Skeletal muscle tissue (tissue), 4 donors: Measurements from ENCODE around the gene ZSWIM5. TPM values are rescaled to one million over a fixed set of nuclear protein-coding genes. Genes with fewer than 3 reads are reported as not detected.

Experiments used
- H3K27ac ChIP-seq: one replicate; pipeline ENCODE4 v1.7.0; 2013; ENCODE audit warnings: mild to moderate bottlenecking, low read depth, low read length, inconsistent platforms
- H3K27me3 ChIP-seq, 3 donors: one replicate each; pipeline ENCODE4 v1.7.0; 2013; ENCODE audit warnings: low read length in 3 of 3; ENCODE audit not compliant: control insufficient read depth in 3 of 3, insufficient read depth in 3 of 3
- H3K36me3 ChIP-seq, 3 donors: one replicate each; pipeline ENCODE4 v1.7.0; 2013; ENCODE audit warnings: low read length in 3 of 3; ENCODE audit not compliant: control insufficient read depth in 3 of 3, insufficient read depth in 3 of 3
- H3K4me1 ChIP-seq, 3 donors: one replicate each; pipeline ENCODE4 v1.7.0; 2013; ENCODE audit warnings: low read length in 3 of 3, mild to moderate bottlenecking in 3 of 3; ENCODE audit not compliant: control insufficient read depth in 3 of 3, insufficient read depth in 3 of 3
- H3K4me3 ChIP-seq, 3 donors: one replicate each; pipeline ENCODE4 v1.7.0; 2013; ENCODE audit warnings: low read length in 3 of 3
- H3K9ac ChIP-seq, 3 donors: one replicate each; pipeline ENCODE4 v1.7.0; 2013; ENCODE audit warnings: low read length in 3 of 3, mild to moderate bottlenecking in 3 of 3, moderate library complexity in 2 of 3, low read depth in 1 of 3
- H3K9me3 ChIP-seq, 3 donors: one replicate each; pipeline ENCODE4 v1.7.0; 2013; ENCODE audit warnings: low read length in 3 of 3; ENCODE audit not compliant: control insufficient read depth in 3 of 3
- total RNA-seq: library from RNA; depleted of rRNA; stranded (reverse); fragments of >200 nt; gene quantifications from one replicate; pipeline ENCODE4 v1.2.3, GENCODE V29; 2014
- donor health status: Osteomylitis.

The ZSWIM5 gene
- total RNA-seq, 1 donor from 2014 or later = 0.52 TPM

GRCh38 chr1:44973645-44974044, 232.8 kb downstream of the ZSWIM5 start:
- Histone ChIP-seq H3K36me3 (peaks cover 18 to 53% (median 36%) of the 10 kb centered on the region in 3 donors), H3K4me1 (peaks cover 0 to 1% (median under 1%) of the 10 kb centered on the region in 3 donors)

GRCh38 chr1:44970317-44970716, 236.1 kb downstream of the ZSWIM5 start:
- no peak overlapping the region for H3K9ac ChIP-seq
- peaks cover 7 to 24% (median 13%) of the 10 kb centered on the region in 3 donors for H3K36me3 ChIP-seq
- no peaks in the 10 kb centered on the region for H3K27me3 ChIP-seq
- no peaks in the 10 kb centered on the region for H3K4me1 ChIP-seq
- H3K9me3 ChIP-seq = no peaks in the 10 kb centered on the region
- no peak overlapping the region for H3K27ac ChIP-seq
- no peak overlapping the region for H3K4me3 ChIP-seq

More at GRCh38 chr1:44973645-44974044, 232.8 kb downstream of the ZSWIM5 start:
- no peaks in the 10 kb centered on the region for H3K27me3 ChIP-seq
- H3K27ac ChIP-seq = no peak overlapping the region
- H3K9me3 ChIP-seq = no peaks in the 10 kb centered on the region
- no peak overlapping the region for H3K4me3 ChIP-seq
- no peak overlapping the region for H3K9ac ChIP-seq

Other genes starting within 250 kb of the ZSWIM5 start
- 34.4 TPM for gene EIF2B3, start 220.0 kb downstream of the ZSWIM5 start, total RNA-seq
- 8.9 TPM for gene HECTD3, start 195.3 kb downstream of the ZSWIM5 start, total RNA-seq
- gene UROD, start 194.4 kb downstream of the ZSWIM5 start, total RNA-seq = 149 TPM
- 2.6 TPM for gene HPDL, start 120.3 kb upstream of the ZSWIM5 start, total RNA-seq
- gene TOE1, start 133.6 kb upstream of the ZSWIM5 start, total RNA-seq = 6.3 TPM
- 12.5 TPM for gene MUTYH, start 133.8 kb upstream of the ZSWIM5 start, total RNA-seq